Head of caudate nucleus (tissue), 42 donors: ENCODE data around the gene ZNF346.
"Not testable (repeated sequence)": the region's sequence is repeated elsewhere in the genome, so short reads cannot be mapped to it uniquely, and the experiment has no call there.

Experiments
- DNase-seq, 42 donors: peaks; one replicate each; pipeline versions ENCODE4 v3.0.0 to v3.0.0-alpha.2; 2020 to 2021; ENCODE audit warnings: mixed read lengths in 7 of 42
- intact Hi-C: fragments of 100-400 bp; cut with DNase I; formaldehyde crosslinking; loops from one replicate; pipeline ENCODE4 v1.15.0; 2022

The ZNF346 gene, protein sequence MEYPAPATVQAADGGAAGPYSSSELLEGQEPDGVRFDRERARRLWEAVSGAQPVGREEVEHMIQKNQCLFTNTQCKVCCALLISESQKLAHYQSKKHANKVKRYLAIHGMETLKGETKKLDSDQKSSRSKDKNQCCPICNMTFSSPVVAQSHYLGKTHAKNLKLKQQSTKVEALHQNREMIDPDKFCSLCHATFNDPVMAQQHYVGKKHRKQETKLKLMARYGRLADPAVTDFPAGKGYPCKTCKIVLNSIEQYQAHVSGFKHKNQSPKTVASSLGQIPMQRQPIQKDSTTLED

GRCh38 chr5:177022386-177023302 is at the start of gene ZNF346:
ZNF346 (plus strand) TSS chr5:177022696; CDS start chr5:177022739, 43 bp downstream.
- intact Hi-C loops: no loop called here
- DNase-seq: peak; percentile 82 to 96 (median 91)

DNA sequence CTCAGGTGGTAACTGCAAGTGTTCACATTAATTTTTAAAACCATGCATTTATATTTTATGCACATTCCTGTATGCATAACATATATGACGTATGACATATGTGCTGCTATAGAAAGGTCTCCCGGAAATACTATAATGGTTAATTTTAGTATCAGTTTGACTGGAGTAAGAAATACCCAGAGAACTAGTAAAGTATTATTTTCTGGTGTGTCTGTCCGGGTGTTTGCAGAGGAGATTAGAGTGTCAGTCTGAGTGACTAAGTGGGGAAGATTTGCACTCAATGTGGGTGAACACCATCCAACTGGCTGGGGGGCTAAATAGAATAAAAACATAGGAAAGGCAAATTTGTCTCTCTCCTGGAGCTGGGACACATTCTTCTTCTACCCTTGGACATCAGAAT is 42.8 kb upstream of the ZNF346 start:
- no peak for DNase-seq
- intact Hi-C loops: no loop called here

DNA sequence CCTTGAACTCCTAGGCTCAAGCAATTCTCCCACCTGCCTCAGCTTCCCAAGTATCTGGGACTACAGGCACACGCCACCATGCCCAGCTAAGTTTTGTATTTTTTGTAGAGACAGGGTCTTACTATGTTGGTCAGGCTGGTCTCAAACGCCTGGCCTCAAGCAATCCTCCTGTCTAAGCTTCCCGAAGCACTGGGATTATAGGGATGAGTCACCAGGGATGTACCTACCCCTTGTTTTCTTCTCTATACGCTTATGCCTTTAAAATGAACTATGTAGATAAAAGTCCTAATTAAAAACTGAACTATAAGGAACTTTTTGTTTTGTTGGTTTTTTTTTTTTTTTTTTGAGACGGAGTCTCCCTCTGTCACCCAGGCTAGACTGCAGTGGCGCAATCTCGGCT is 41.7 kb upstream of the ZNF346 start:
- intact Hi-C loops: no loop called here
- no peak for DNase-seq

GRCh38 chr5:176983112-176983511 is 39.4 kb upstream of the ZNF346 start:
- DNase-seq, intact Hi-C loops: not testable (repeated sequence)

DNA sequence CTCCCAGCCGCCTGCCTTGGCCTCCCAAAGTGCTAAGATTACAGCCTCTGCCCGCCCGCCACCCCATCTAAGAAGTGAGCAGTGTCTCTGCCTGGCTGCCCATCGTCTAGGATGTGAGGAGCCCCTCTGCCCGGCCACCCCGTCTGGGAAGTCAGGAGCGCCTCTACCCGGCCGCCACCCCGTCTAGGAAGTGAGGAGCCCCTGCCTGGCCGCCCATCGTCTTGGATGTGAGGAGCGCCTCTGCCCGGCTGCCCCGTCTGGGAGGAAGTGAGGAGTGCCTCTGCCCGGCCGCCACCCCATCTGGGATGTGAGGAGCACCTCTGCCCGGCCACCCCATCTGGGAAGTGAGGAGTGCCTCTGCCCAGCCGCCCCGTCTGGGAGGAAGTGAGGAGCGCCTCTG is 38.9 kb upstream of the ZNF346 start:
- DNase-seq, intact Hi-C loops: not testable (repeated sequence)

DNA sequence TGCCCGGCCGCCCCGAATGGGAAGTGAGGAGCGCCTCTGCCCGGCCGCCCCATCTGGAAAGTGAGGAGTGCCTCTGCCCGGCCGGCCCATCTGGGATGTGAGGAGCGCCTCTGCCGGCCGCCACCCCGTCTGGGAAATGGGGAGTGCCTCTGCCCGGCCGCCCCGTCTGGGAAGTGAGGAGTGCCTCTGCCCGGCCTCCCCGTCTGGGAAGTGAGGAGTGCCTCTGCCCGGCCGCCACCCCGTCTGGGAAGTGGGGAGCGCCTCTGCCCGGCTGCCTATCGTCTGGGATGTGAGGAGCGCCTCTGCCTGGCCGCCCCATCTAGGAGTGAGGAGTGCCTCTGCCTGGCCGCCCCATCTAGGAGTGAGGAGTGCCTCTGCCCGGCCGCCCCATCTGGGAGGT is 38.3 kb upstream of the ZNF346 start:
- DNase-seq, intact Hi-C loops: not testable (repeated sequence)

- intact Hi-C loops: no loop called here
- no peak for DNase-seq
These were observed 37.0 kb upstream of the ZNF346 start for GRCh38 chr5:176985516-176985915.

GRCh38 chr5:176986280-176986679 is 36.2 kb upstream of the ZNF346 start:
- intact Hi-C loops: no loop called here

DNA sequence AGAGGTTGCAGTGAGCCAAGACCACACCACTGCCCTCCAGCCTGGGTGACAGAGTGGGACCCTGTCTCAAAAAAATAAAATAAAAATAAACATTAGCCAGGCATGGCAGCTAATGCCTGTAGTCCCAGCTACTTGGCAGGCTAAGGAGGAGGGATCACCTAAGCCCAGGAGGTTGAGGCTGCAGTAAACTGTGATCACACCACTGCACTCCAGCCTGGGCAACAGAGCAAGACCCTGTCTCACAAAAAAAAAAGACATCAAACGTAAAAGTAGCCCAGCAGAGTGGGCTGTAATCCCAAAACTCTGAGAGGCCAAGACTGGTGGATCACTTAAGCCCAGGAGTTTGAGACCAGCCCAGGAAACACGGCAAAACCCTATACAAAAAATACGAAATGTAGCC is 34.9 kb upstream of the ZNF346 start:
- intact Hi-C loops: no loop called here

More at GRCh38 chr5:176986280-176986679, 36.2 kb upstream of the ZNF346 start:
- DNase-seq: no peak

GRCh38 chr5:176993081-176993480 is 29.4 kb upstream of the ZNF346 start:
- intact Hi-C loops, DNase-seq: not testable (repeated sequence)

More for the DNA sequence above, 34.9 kb upstream of the ZNF346 start:
- no peak for DNase-seq

- DNase-seq: peak in 3 of 42 donors; percentile 6 to 23 (median 7)
These were observed 27.9 kb upstream of the ZNF346 start for GRCh38 chr5:176994460-176995121.

DNA sequence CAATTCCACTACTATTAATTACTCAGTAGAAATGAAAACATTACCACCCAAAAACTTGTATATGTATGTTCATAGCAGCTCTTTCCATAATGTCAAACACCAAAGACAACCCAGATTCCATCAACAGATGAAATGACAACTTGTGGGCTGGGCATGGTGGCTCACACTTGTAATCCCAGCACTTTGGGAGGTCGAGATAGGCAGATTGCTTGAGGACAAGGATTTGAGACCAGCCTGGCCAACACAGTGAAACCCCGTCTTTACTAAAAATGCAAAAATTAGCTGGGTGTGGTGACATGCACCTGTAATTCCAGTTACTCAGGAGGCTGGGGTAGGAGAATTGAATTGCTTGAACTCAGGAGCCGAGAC is 27.4 kb upstream of the ZNF346 start:
- intact Hi-C loops: no loop called here
- DNase-seq: no peak

More at GRCh38 chr5:176994460-176995121, 27.9 kb upstream of the ZNF346 start:
- intact Hi-C loops: no loop called here

DNA sequence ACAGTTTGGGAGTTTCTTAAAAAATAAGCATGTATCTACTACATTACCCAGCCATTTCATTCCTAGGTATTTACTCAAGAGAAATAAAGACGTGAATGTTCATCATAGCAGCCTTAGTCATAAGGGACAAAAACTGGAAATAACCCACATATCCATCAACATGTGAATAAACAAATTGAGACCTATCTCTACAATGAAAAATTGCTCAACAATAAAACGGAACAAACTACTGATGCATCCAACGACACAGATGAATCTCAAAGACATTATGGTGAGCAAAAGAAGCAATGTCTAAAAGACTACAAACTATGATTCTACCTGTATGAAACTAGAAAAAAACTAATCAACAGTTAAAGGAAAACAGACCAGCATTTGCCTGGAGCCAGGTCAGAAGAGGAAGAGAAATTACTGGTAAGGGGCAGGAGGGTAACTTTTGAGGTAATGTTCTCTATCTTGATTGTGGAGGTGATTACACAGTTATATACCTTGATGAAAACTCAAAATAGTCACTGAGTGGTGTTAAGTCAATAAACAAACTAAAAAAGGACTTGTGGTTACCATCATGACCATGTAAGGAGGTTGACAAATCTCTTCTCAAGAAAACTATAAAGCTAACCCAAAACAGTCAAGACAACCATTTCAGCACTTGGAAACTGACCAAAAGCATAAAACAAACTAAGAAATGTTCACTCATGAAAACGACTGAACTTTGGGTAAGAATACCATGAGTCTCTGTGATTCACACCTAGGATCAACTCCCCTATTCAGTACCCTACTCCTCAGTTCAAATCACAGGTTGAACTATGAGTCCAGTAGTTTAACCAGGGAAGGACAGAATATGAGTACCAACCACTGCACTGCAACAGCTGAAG is 26.4 kb upstream of the ZNF346 start:
- no peak for DNase-seq
- intact Hi-C loops: no loop called here

DNA sequence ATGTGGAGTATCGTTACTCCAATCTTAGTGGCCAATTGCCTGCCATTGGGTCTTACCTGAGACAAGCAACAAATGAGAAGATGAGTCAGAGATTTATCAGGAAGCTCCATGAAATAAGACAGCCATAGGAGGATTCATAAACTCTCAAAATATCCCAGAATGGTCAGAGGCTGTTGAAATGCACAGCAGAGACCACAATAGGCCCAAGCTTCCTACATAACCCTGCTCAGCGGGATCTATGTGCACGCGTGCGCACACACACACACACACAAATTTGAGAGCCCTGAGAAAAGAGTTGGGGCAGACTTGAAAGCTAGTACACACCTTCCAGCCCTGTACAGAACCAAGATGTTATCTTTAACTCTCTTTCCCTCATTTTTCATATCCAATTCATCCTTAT is 25.7 kb upstream of the ZNF346 start:
- intact Hi-C loops: no loop called here
- DNase-seq: no peak

- intact Hi-C loops: no loop called here
- no peak for DNase-seq
These were observed 23.7 kb upstream of the ZNF346 start for GRCh38 chr5:176998828-176999227.

DNA sequence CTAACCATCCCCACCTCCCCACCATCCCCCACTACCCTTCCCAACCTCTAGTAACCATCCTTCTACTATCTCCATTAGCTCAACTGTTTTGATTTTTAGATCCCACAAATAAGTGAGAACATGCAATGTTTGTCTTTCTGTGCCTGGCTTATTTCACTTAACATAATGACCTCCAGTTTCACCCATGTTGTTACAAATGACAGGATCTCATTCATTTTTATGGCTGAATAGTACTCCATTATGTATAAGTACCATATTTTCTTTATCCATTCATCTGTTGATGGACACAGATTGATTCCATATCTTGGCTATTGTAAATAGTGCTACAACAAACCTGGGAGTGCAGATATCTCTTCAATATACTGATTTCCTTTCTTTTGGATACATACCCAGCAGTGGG is 23.0 kb upstream of the ZNF346 start:
- DNase-seq, intact Hi-C loops: not testable (repeated sequence)

DNA sequence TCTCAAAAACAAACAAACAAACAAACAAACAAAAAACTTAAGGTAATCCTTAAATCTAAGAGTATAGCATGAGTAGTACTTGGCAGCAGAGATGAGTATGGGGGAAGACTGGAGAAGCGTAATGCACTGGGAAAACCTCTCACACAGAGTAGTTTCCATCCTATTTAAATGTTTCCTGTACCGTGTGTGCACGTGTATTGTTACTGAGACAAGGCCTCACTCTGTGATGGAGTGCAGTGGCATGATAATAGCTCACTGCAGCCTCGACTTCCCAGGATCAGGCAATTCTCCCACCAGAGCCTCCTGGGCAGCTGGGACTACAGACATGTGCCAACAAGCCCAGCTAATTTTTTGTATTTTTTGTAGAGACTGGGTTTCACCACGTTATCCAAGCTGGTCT is 18.8 kb upstream of the ZNF346 start:
- intact Hi-C loops: no loop called here
- no peak for DNase-seq

DNA sequence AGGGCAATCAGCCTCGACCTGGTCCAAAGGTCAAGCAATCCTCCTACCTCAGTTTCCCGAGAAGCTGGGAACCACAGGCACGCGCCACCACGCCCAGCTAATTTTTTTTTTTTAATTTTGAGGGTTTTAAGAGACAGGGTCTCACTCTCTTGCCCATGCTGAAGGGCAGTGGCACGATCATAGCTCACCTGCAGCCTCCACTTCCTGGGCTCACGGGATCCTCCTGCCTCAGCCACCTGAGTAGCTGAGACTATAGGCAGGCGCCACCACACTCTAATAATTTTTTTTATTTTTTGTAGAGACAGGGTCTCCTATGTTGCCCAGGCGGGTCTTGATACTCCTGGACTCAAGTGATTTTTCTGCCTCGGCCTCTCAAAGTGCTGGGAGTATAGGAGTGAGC is 17.5 kb upstream of the ZNF346 start:
- intact Hi-C loops: no loop called here

More for the DNA sequence above, 17.5 kb upstream of the ZNF346 start:
- DNase-seq: no peak
